PFSK-1 (cell line): ENCODE data around the gene SLC26A8.

Experiments used
- POLR2AphosphoS5 ChIP-seq: IDR thresholded peaks from 2 replicates; pipeline ENCODE4 v1.6.1; 2012; ENCODE audit warnings: low read depth, mild to moderate bottlenecking, control low read depth, low read length, moderate library complexity
- REST ChIP-seq, 2 experiments: IDR thresholded peaks; 2 replicates each; pipeline versions ENCODE4 v1.6.1 to v1.8.0; 2011 to 2012; ENCODE audit warnings: low read depth in 2 of 2, low read length in 2 of 2, control low read depth in 1 of 2, inconsistent platforms in 1 of 2, mild to moderate bottlenecking in 1 of 2, moderate library complexity in 1 of 2; ENCODE audit not compliant: insufficient read depth in 1 of 2
- SIN3A ChIP-seq: IDR thresholded peaks from 2 replicates; pipeline ENCODE4 v1.6.1; 2012; ENCODE audit warnings: mild to moderate bottlenecking, low read length, moderate library complexity, borderline replicate concordance; ENCODE audit not compliant: insufficient read depth
- TAF1 ChIP-seq: IDR thresholded peaks from 2 replicates; pipeline ENCODE4 v1.6.1; 2012; ENCODE audit warnings: low read length, control low read depth, borderline replicate concordance; ENCODE audit not compliant: insufficient read depth

GRCh38 chr6:35925961-35926360, 98.5 kb downstream of the SLC26A8 start:
- TF ChIP-seq TAF1 (no peak), POLR2AphosphoS5 (no peak), REST (IDR thresholded peaks at IDR 0.05; ENCODE audit: insufficient read depth in 1 of 2, low read depth in 2 of 2, low read length in 2 of 2) (no peak), SIN3A (no peak)
